GM19043 (cell line): Measurements from ENCODE around the gene PHACTR1.

ENCODE experiments used
- ATAC-seq: cut with Tn5 transposase; IDR thresholded peaks from one replicate; pipeline ENCODE4 v1.9.1; 2021; ENCODE audit warnings: low read depth; ENCODE audit not compliant: unreplicated experiment

PHACTR1 gene

DNA sequence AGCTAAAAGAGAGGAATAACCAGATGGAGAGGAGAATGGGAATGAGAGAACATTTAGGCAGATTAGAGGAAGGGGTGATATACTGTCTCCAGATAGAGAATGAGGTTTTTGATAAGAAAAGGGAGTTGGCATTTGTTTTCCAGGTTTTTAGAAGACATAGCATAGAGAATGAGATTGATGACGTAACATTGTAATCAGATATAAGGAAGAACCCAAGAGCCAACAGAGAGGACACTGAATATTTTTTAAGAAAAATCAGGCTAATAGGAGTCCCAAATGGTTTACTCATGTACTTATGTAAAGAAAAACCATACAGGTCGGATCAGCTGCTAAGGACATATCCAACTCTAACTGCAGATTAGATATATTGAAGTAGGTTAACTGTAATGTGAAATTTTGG is 498.8 kb downstream of the PHACTR1 start:
- ATAC-seq: no peak

DNA sequence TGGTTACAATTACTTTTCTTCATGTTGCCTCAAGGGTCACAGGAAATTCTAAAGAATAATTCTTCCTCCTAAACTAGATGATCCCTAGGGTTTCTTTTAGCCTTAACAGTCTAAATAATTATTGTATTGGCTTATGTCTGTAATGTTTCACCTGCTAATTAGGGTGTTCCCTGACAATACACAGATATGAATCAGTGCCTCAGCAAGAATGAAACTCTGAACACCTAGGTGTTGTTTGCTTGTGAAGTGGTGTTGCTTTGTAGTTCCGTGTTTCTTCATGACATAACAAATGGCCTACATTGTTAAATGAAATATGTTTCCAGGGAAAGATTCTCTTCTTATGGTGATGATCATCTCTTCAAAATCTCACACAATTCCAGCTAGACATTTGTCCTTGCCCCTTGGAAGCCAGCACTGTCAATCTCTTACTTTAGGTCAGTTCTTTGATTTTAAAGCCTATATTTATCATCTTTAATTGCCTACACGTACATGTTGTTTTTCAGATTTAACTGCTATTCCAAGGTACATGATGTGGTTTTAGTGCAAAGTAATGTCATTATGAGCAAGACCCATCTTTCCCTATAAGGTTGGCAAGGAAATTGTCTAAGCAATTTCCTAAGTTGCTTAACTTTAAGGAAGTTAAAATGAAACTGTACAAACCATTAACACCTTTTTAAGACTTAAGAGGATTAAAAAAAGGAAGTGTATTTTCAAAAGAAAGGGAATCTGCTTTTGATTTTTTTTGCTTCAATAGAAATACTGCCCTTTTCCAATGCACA is 499.9 kb downstream of the PHACTR1 start:
- no peak for ATAC-seq

DNA sequence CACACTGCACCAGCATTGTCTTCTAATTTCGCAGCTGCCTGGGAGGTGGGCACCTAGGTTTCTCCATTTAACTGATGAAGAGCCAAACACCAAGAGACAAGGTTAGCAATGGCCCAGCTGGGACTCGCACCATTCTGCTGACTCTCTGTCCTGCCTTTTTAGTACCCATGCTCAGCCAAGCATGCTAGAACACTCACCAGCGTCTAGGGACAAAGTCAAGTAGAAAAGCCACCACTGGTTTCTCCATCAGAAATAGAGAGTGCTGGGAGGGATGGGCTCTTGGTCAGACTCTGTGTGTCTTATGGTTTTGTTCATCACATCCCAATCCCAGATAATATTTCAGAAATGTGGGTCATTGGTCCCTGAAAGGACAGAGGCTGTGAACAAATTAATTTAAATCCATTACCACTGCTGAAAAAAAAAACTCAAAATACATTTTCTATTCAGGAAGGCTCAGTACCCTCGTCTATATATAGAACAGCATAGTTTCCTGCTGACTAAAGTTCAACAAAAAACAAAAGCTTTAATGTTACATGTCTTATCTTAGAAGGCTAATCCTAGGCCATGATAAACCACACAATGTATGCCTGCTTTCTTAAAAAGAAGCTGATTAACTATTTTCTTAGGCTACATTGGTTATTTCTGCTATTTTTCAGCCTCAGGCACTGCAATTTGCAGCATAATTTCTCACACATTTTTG is 500.8 kb downstream of the PHACTR1 start:
- no peak for ATAC-seq

DNA sequence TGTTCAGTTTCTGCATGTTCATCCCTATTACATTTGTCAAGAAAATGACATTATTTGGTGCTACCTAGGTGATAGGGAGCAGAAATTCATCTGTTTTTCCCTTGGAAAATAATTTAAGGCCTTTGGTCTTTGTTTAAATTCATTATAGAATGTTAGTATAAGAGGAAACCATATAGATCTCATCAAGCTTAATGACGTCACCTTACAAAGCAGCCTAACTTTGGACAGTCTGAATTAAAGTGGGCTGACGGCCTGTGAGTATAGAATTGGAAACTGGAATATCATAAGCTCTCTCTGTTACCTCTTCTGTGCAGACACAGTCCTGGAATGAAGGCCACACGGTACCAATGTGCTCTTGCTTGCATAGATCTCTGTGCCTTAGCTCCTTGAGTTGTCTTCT is 503.7 kb downstream of the PHACTR1 start:
- ATAC-seq: no peak

DNA sequence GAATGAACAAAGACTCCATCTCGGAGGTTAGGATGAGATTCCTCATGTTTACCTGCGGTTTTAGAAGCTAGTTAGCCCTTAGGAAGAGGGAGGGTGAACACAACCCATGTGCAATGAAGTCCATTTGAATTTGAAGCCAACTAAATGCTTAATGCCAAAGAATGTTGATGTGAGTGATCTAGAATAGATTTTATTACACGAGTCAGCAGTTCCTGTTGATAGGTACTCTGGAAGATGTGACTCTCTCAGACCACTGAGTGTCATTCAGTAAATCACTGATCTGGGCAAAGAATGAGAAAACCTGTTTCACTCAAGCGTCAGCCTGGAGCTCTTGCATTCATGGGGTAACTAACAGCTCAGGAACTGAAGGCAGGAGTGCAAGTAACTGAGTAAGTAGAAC is 505.5 kb downstream of the PHACTR1 start:
- no peak for ATAC-seq

DNA sequence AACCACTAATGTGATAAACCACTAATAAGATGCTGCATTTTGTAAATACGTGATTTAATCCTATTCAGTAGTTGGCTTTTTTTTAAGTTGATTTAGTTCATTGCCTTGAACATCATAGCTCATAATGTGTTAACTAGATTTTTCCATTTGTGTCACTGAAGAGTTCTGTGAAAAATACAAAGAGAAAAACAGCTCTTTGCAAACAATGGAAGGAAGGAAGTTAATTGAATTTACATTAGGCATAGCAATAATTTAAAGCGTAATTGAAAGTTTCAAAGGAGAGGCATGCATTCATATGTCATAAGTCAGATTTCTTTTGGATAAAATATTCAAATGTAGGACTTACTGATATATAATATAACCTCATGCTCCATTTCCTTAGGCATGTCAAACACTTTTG is 509.5 kb downstream of the PHACTR1 start:
- no peak for ATAC-seq

DNA sequence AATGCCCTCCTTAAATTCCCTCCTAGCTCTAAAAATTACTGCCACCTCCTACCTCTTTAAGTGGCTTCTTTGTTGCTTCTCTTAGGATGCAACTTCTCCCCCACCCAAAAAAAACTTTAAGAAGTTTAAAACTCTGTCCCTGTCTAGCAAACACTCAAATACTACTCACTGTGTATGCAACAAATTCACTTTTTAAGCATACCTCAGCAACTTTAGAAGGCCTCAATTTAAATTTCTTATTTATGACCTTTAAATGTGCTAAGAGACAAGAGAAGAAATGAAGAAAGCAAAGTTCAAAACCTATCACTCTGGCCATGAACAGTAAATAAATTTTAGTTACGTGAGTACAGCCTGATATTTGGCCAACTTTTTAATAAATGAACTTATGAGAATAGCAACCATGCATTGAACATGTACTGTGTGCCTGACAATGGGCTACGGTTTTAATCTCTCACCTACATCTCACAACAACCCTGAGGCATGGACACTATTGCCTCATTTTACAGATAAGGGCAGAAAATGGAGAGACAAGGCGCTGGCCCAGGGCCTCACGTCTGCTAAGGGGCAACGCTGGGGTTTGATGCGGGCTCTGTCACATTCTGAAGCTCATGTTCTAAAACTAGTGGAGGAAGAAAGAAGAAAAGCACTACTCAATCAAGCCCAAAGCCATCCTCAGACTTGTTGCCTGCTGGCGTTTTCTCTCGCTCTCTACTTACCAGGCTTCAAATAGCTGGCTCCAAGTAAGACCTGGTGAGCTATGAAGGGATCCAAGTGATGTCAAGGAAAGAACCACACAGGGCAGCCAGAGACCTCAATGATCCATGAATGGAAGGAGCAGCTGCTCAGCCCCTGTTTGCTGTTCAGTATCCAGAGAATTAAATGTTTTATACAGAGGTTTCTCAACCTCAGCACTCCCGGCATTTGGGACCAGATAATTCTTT is 512.0 kb downstream of the PHACTR1 start:
- ATAC-seq: no peak

DNA sequence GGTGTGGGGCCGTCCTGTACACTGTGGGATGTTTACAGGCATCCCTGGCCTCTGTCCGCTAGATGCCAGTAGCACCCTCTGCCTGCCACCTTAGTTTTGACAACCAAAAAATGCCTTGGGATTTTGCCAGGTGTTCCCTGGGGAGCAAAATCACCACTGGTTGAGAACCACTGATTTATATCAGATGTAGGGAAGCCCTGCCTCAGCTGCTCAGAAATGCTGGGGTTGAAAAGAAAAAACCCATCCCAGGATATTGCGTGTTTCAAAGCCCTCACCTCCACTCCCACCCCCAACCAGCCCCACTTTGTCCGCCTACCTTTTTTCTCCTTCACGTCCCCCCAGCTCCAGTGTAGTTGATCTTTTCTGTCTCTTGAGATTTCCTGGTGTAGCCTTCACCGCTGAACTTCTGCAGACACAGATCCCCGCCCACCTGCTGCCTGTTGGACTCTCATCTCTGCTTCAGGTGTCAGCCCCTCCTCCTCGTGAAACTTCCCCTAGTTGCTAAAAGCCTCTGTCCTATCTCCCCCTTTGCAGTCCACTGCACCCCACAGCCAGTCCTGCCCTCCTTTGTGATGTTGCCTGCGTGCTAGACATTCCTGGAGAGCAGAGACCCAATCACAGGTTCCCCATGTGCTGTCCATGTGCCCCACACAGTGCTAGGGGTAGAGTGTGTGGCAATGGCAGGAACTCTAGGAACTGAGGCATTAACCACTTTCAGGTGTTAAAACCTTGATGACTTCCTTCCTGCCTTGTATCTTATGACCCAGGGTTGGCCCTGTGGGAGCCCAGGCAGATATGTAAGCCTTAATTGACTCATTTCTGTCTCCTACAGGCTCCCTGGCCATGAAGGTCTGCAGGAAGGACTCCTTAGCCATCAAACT is 512.9 kb downstream of the PHACTR1 start:
- ATAC-seq: peak; percentile 88

DNA sequence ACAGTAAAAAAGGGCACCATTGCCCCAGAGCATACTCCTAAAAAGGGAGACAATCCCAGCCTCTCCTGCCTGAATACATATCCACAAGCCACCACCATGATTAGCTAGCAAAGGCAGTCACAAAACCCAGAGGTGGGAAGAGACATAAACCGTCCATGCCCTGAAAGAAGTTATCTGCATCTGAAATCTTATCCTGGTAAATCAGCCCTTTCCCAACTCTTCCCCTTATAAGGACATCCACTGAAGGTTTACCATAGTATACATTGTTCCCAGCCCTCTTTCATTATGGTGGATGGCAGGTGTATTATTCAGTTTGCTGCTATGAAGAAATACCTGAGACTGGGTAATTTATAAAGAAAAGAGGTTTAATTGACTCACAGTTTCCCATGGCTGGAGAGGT is 516.5 kb downstream of the PHACTR1 start:
- ATAC-seq: no peak

DNA sequence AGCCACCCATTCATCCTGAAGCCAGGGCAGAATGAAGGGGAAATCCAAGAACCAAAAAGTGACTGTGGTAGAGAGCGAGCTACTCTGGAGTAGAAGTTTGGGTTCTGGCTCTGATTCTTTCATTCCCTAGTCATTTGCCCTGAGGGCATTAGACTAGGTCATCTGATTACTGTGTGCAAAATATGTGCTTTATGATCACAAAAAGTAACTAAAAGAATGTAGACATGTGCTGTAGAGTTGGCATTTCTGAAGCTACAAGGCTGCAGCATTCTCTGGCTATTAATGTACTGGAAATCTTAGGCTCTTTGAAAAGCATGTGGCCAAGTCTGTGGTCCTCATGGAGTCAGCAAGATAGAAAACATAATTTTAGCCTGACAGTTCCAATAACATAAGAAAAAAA is 517.6 kb downstream of the PHACTR1 start:
- no peak for ATAC-seq

DNA sequence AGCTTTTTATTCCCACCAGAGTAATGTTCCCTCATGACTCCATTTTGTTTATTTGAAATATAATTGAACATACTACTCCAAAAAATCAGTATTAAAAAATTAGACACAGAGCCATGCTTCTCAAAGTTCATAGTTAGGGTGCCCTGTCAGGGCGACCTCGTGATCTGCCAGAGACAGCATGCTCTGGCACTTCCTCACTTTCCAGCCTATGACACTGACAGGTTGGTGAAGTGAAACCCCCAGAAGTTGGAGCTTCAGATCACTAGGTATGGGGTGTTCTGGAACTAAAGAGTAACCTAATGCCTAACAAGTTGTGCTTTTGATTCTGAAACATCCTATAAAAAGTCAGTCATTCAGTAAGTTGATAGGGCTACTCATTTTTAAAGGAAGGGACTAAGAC is 518.8 kb downstream of the PHACTR1 start:
- ATAC-seq: no peak

DNA sequence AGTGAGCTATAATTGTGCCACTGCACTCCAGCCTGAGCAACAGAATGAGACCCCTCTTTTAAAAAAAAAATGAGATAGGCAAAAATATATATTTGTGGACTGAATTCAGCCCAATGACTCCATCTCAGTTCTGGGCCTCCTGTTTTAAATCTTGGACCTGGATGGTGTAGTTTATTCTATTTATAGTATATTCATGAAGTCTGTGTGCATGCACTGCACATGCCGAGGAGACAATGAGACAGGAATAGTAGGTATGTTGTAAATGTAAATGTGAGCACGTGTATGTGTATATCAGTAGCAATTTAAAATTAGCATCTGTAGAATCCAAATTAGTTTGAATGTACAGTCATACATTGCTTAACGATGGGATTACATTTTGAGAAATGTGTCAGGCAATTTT is 520.8 kb downstream of the PHACTR1 start:
- no peak for ATAC-seq

DNA sequence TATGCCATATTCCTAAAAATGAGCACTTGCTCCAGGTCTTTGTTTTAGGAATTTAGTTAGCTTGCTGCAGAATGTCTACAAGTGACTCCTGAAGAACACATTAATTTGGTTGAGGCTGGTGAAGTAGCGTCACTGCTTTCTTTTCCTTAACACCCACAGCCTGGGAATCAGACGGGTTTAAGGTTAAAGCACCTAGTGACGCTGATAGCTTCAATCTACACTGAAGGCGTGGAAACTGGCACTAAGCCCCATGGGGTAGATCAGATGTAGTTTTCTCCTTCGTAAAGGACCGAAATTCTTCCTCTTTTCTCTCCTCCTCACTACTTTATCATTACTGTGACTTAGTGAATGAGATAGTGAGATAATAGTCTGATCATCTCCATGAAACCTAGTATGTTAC is 521.5 kb downstream of the PHACTR1 start:
- ATAC-seq: no peak

DNA sequence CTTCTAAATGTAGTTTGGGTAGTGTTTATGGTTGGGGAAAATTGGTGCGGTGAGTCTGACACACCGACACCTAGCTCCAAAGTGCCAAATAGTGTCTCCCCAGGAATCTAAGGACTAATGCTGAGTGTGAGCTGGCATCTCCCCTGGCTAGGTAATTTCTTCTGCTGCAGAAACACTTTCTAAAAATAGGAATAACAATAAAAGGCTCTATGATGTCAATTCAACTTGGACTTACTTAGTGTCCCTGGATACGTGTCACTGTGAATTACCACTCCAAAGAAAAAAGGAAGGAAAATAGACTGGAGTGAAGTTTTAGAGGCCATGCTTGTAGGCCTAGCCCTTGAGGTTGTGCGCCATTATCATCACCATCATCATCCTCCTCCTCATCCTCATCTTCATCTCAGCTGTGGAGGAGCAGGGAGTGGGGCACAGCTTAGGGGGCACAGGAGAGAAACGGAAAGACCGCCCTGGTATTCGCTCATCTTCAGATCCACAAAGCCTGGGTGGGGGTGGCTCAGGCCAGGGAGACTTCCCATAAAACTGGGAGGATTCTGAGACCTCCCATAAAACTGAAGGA is 522.2 kb downstream of the PHACTR1 start:
- no peak for ATAC-seq

DNA sequence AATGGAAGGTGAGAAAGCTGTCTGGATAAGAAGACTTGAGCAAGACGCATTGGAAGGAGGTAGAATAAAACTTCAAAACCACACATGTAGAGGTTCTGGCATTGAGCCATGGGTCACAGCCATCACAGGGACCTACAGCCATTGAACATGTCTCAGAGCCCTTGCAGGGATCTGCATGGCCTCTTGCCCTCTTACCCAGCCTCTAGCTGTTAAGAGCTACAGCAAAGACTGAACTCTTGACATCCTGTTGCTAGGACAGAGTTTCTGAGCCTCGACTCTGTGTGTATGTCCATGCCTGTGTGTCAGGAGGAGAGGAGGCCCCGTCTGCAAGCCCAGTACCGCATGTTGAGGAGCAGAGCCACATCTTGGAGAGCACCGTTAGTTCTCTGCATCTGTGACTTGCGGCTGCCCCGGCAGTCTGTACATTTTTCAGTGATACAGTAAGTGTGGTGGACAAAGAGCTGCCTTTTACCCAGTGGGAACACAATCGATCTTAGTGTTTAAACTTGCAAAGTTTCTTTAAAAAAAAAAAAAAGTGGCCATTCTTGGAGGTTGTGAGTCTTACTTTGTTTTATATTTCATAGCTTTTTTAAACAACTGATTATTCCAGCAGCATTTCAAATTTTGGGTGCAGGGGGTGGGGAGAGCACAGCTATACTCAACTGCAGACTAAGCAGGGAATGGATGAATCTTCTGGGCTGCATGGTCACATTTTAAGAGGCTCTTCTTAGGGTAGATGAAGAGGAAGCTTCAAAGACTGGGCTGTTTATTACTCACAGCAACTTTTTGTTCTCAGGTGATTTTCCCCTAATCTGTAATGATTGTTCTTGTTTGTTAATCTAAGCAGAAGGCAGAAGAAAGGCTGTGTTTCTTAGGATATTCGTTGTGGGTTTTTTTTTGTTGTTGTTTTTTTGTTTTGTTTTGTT is 523.2 kb downstream of the PHACTR1 start:
- ATAC-seq: no peak

DNA sequence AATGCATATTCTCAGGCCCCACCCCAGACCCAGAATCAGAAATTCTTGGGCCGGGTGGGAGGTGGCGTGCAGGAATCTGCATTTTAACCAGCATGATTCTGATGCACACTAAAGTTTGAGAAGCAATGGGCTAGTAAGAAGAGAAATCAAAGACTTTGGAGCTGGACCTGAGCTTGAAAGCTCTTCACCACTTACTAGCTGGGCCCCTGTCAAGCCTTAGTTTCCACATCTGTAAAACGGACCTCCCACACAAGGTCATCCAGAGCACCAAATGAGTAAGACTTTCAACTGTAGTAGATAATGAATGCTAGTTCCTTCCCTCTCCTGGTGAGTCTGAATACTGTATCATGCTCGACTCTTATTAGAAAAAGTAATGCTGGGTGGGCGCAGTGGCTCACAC is 524.8 kb downstream of the PHACTR1 start:
- no peak for ATAC-seq

DNA sequence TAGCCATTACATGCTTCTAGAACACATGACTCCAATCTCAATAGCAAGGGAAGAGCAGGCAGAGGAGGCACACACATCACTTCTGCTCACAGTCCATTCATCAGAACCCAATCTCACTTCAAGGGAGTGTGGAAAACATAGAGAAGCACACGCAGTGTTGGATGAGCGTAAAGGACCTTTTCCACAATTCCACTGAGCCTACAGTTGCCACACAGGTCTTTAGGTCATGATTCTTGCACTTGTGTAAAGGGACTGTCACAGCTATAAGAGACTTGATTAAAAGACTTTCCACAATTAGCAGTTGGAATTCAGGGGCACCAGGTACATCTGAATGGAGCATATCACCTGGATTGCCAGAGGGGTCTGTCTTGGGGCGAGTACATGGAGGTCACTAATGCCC is 525.6 kb downstream of the PHACTR1 start:
- ATAC-seq: no peak

DNA sequence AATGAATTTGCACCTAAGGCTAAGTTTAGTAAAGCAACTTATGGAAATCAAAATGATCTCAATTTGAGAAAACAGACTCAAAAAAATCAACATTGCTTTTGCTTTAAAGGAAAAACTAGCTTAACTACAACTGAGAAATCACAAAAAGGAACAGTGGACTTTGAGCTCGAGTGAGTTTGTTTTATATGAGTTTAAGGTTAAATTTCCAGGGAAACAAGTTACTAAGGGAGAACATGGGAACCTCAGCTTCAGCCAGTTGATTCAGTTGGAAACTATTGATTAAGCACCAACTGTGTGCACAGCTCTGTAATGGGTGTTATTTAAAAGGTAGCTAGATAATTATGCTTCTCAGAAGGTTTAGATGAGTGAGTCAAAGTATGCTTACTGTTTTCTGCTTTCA is 526.0 kb downstream of the PHACTR1 start:
- ATAC-seq: no peak

DNA sequence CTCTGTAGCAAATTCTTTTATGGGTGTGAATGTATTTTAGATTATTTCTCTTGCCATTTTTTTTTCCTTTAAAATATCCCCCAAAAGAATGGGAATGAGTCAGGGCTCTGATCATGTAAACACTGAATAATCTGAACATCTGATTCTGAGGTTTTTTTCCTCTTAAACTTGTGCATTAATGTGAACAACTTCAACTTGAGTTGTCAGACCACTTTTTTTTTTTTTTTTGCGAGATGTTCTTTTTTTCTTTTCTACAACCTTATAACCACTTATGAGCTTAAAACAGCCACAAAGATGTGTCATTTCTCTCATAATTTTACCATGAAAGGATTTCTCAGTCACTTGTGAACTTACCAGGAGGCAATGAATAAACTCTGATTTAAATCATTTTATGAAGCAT is 526.5 kb downstream of the PHACTR1 start:
- ATAC-seq: no peak
